Measurements from ENCODE around the gene FREM3.

Gene FREM3

GRCh38 chr4:143585548-143585947 lies 114.9 kb downstream of the FREM3 start:
- no peak overlapping the region for H2BK120ac ChIP-seq (ENCODE audit: low read depth, low read length)
- 90% methylated on average over 5 of the region's 6 CpGs for WGBS

DNA sequence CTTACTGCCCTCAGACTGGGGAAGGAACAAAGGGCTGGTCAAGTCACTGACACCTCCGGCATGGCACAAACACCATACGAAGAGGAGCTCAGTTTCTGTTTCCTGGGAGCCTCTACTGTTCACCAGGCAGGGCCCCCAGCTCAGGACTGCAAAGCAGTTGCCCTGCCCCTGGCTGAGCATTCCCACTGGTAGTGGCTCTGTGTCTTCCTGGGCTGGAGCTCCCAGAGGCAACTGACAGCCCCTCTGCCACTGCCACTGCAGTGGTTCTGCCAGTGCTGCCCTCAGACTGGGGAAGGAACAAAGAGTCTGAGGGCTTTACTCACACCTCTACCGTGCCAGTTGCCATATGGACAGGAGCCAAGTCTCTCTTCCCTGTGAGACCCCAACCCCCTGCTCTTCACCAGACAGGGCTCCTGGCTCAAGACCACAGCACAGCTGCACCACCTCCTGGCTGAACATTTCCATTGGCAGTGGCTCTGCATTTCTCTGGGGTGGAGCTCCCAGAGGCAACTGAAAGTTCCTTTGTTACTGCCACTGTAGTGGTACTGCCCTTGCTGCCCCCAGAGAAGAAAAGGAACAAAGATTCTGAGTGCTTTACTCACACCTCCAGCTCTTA lies 119.0 kb downstream of the FREM3 start:
- no peak overlapping the region for H2BK12ac ChIP-seq (ENCODE audit: low read length in 2 of 2)
- no peak overlapping the region for H3K23ac ChIP-seq (ENCODE audit: low read length in 2 of 2)
- no peak overlapping the region for H4K8ac ChIP-seq (ENCODE audit: low read length)
- 66% methylated on average over 3 of the region's 3 CpGs for WGBS
- no peak for DNase-seq
- no peak overlapping the region for H3K27ac ChIP-seq (ENCODE audit: low read length, poor library complexity, severe bottlenecking)
- no peak overlapping the region for H2BK5ac ChIP-seq (ENCODE audit: low read depth, low read length, poor library complexity, severe bottlenecking)
- H3K14ac ChIP-seq (ENCODE audit: low read length in 2 of 2) = no peak overlapping the region
- H4K91ac ChIP-seq (ENCODE audit: low read length) = no peak overlapping the region
- H2BK15ac ChIP-seq (ENCODE audit: low read depth, poor library complexity, severe bottlenecking) = no peak overlapping the region
- H2BK120ac ChIP-seq (ENCODE audit: low read depth, low read length) = no peak overlapping the region
- H3K4me3 ChIP-seq (ENCODE audit: insufficient read depth in 1 of 2, low read depth in 1 of 2, low read length in 2 of 2) = no peak overlapping the region
- H3K36me3 ChIP-seq (ENCODE audit: control insufficient read depth in 1 of 2, insufficient read depth in 2 of 2, low read depth in 1 of 2, low read length in 2 of 2) = no peaks in the 10 kb centered on the region
- H3K27me3 ChIP-seq (ENCODE audit: control insufficient read depth in 1 of 2, insufficient read depth in 1 of 2, low read length in 2 of 2) = no peaks in the 10 kb centered on the region
- H3K4me1 ChIP-seq (ENCODE audit: control insufficient read depth, insufficient read depth, low read depth, low read length) = peaks cover 4% of the 10 kb centered on the region
- no peaks in the 10 kb centered on the region for H3K79me1 ChIP-seq (replicated peaks; ENCODE audit: low read length, poor library complexity, severe bottlenecking)
- no peak overlapping the region for H2AK5ac ChIP-seq (ENCODE audit: low read length, severe bottlenecking)
- H3K9ac ChIP-seq (ENCODE audit: low read length) = no peak overlapping the region
- H3K18ac ChIP-seq (ENCODE audit: low read depth in 1 of 2, low read length in 2 of 2) = no peak overlapping the region
- H3K9me3 ChIP-seq (ENCODE audit: control insufficient read depth, low read length) = peaks cover 27% of the 10 kb centered on the region
- no peak overlapping the region for H3K4me2 ChIP-seq (ENCODE audit: low read length, poor library complexity, severe bottlenecking)
- H3K4ac ChIP-seq (ENCODE audit: low read depth in 1 of 2, low read length in 2 of 2) = no peak overlapping the region
- no peak overlapping the region for H2AFZ ChIP-seq (ENCODE audit: low read depth, low read length)

More at GRCh38 chr4:143585548-143585947, 114.9 kb downstream of the FREM3 start:
- no peak overlapping the region for H3K14ac ChIP-seq (ENCODE audit: low read length in 2 of 2)
- no peak overlapping the region for H3K23ac ChIP-seq (ENCODE audit: low read length in 2 of 2)
- no peak overlapping the region for H4K91ac ChIP-seq (ENCODE audit: low read length)
- no peak overlapping the region for H3K4me3 ChIP-seq (ENCODE audit: insufficient read depth in 1 of 2, low read depth in 1 of 2, low read length in 2 of 2)
- no peak overlapping the region for H2AFZ ChIP-seq (ENCODE audit: low read depth, low read length)
- no peaks in the 10 kb centered on the region for H3K27me3 ChIP-seq (ENCODE audit: control insufficient read depth in 1 of 2, insufficient read depth in 1 of 2, low read length in 2 of 2)
- H3K79me1 ChIP-seq (replicated peaks; ENCODE audit: low read length, poor library complexity, severe bottlenecking) = no peaks in the 10 kb centered on the region
- DNase-seq = no peak
- no peak overlapping the region for H3K27ac ChIP-seq (ENCODE audit: low read length, poor library complexity, severe bottlenecking)
- no peak overlapping the region for H2AK5ac ChIP-seq (ENCODE audit: low read length, severe bottlenecking)
- no peak overlapping the region for H3K18ac ChIP-seq (ENCODE audit: low read depth in 1 of 2, low read length in 2 of 2)
- no peak overlapping the region for H4K8ac ChIP-seq (ENCODE audit: low read length)
- H2BK15ac ChIP-seq (ENCODE audit: low read depth, poor library complexity, severe bottlenecking) = no peak overlapping the region
- H2BK12ac ChIP-seq (ENCODE audit: low read length in 2 of 2) = no peak overlapping the region
- H3K4me1 ChIP-seq (ENCODE audit: control insufficient read depth, insufficient read depth, low read depth, low read length) = peaks cover 4% of the 10 kb centered on the region
- no peak overlapping the region for H2BK5ac ChIP-seq (ENCODE audit: low read depth, low read length, poor library complexity, severe bottlenecking)
- no peaks in the 10 kb centered on the region for H3K36me3 ChIP-seq (ENCODE audit: control insufficient read depth in 1 of 2, insufficient read depth in 2 of 2, low read depth in 1 of 2, low read length in 2 of 2)
- H3K9ac ChIP-seq (ENCODE audit: low read length) = no peak overlapping the region
- H3K9me3 ChIP-seq (ENCODE audit: control insufficient read depth, low read length) = peaks cover 23% of the 10 kb centered on the region
- H3K4me2 ChIP-seq (ENCODE audit: low read length, poor library complexity, severe bottlenecking) = no peak overlapping the region
- H3K4ac ChIP-seq (ENCODE audit: low read depth in 1 of 2, low read length in 2 of 2) = no peak overlapping the region

DNA sequence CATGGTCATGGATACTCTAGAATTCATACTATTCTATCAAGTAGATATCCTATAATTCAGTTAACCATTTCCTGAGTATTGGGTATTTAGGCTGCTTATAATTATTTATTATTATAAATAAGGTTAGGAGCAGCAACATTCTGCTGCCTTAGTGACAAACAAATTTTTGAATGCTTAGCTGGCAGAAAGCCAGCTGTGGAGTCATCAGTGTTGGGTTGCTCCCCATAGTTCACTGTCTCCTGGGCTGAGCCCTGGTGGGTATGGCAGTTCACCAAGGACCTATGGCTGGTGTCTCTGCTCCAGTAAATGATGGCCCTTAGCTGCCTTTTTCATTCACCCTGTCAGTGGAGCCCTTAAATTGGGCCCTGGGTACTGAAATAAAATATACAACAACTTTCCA lies 125.1 kb downstream of the FREM3 start:
- DNase-seq = no peak
- no peak overlapping the region for H3K23ac ChIP-seq (ENCODE audit: low read length in 2 of 2)

DNA sequence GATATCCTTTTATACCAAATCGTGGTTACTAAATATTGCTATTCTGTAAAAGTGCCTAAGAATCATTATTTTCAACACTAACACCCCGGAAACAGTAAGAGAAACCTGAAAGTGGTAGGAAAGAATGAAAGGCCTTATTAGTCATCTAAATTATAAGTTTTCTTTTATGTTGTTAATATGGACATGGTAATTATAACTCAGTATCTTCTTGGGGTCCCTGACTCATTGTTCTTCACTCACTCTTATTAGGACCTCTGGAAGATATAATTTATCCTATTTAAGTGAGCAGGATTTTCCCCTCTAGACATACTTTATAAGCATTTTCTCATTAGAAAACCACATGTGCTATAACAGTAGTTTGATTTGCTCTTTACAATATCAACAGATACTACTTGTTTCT lies 136.0 kb downstream of the FREM3 start:
- no CpG with 5 or more reads among the region's 2 CpGs for WGBS
- Histone ChIP-seq H3K14ac (ENCODE audit: low read length in 2 of 2) (no peak overlapping the region), H2AK5ac (ENCODE audit: low read length, severe bottlenecking) (no peak overlapping the region), H3K4me1 (ENCODE audit: control insufficient read depth, insufficient read depth, low read depth, low read length) (no peaks in the 10 kb centered on the region), H3K23ac (ENCODE audit: low read length in 2 of 2) (no peak overlapping the region), H2BK15ac (ENCODE audit: low read depth, poor library complexity, severe bottlenecking) (no peak overlapping the region), H2BK12ac (ENCODE audit: low read length in 2 of 2) (no peak overlapping the region), H4K8ac (ENCODE audit: low read length) (no peak overlapping the region), H4K91ac (ENCODE audit: low read length) (no peak overlapping the region), H3K9me3 (ENCODE audit: control insufficient read depth, low read length) (peaks cover 2% of the 10 kb centered on the region), H2AFZ (ENCODE audit: low read depth, low read length) (no peak overlapping the region), H2BK5ac (ENCODE audit: low read depth, low read length, poor library complexity, severe bottlenecking) (no peak overlapping the region), H3K18ac (ENCODE audit: low read depth in 1 of 2, low read length in 2 of 2) (no peak overlapping the region), H3K36me3 (ENCODE audit: control insufficient read depth in 1 of 2, insufficient read depth in 2 of 2, low read depth in 1 of 2, low read length in 2 of 2) (peaks cover 0 to 2% of the 10 kb centered on the region in 2 experiments), H3K4me2 (ENCODE audit: low read length, poor library complexity, severe bottlenecking) (no peak overlapping the region), H3K79me1 (replicated peaks; ENCODE audit: low read length, poor library complexity, severe bottlenecking) (no peaks in the 10 kb centered on the region), H3K27ac (ENCODE audit: low read length, poor library complexity, severe bottlenecking) (no peak overlapping the region), H3K27me3 (ENCODE audit: control insufficient read depth in 1 of 2, insufficient read depth in 1 of 2, low read length in 2 of 2) (no peaks in the 10 kb centered on the region), H3K4me3 (ENCODE audit: insufficient read depth in 1 of 2, low read depth in 1 of 2, low read length in 2 of 2) (no peak overlapping the region), H2BK120ac (ENCODE audit: low read depth, low read length) (no peak overlapping the region), H3K4ac (ENCODE audit: low read depth in 1 of 2, low read length in 2 of 2) (no peak overlapping the region), H3K9ac (ENCODE audit: low read length) (no peak overlapping the region)
- no peak for DNase-seq

More for the DNA sequence above, 125.1 kb downstream of the FREM3 start:
- Histone ChIP-seq H3K14ac (ENCODE audit: low read length in 2 of 2) (no peak overlapping the region), H3K27ac (ENCODE audit: low read length, poor library complexity, severe bottlenecking) (no peak overlapping the region), H2BK5ac (ENCODE audit: low read depth, low read length, poor library complexity, severe bottlenecking) (no peak overlapping the region), H2AK5ac (ENCODE audit: low read length, severe bottlenecking) (no peak overlapping the region), H3K27me3 (ENCODE audit: control insufficient read depth in 1 of 2, insufficient read depth in 1 of 2, low read length in 2 of 2) (no peaks in the 10 kb centered on the region), H2BK120ac (ENCODE audit: low read depth, low read length) (no peak overlapping the region), H3K4ac (ENCODE audit: low read depth in 1 of 2, low read length in 2 of 2) (no peak overlapping the region), H4K8ac (ENCODE audit: low read length) (no peak overlapping the region), H4K91ac (ENCODE audit: low read length) (no peak overlapping the region), H3K9me3 (ENCODE audit: control insufficient read depth, low read length) (peaks cover 3% of the 10 kb centered on the region), H3K4me2 (ENCODE audit: low read length, poor library complexity, severe bottlenecking) (no peak overlapping the region), H2AFZ (ENCODE audit: low read depth, low read length) (no peak overlapping the region), H2BK12ac (ENCODE audit: low read length in 2 of 2) (no peak overlapping the region), H3K4me1 (ENCODE audit: control insufficient read depth, insufficient read depth, low read depth, low read length) (no peaks in the 10 kb centered on the region), H3K18ac (ENCODE audit: low read depth in 1 of 2, low read length in 2 of 2) (no peak overlapping the region), H3K36me3 (ENCODE audit: control insufficient read depth in 1 of 2, insufficient read depth in 2 of 2, low read depth in 1 of 2, low read length in 2 of 2) (no peaks in the 10 kb centered on the region), H3K79me1 (replicated peaks; ENCODE audit: low read length, poor library complexity, severe bottlenecking) (no peaks in the 10 kb centered on the region), H3K4me3 (ENCODE audit: insufficient read depth in 1 of 2, low read depth in 1 of 2, low read length in 2 of 2) (no peak overlapping the region), H2BK15ac (ENCODE audit: low read depth, poor library complexity, severe bottlenecking) (no peak overlapping the region), H3K9ac (ENCODE audit: low read length) (no peak overlapping the region)
